HG03280 (cell line): ENCODE measurements around the gene GADD45GIP1.

Experiments used
- ATAC-seq: cut with Tn5 transposase; IDR thresholded peaks from one replicate; pipeline ENCODE4 v1.9.1; 2021; ENCODE audit warnings: mild to moderate bottlenecking, moderate library complexity; ENCODE audit not compliant: unreplicated experiment

The GADD45GIP1 gene

DNA sequence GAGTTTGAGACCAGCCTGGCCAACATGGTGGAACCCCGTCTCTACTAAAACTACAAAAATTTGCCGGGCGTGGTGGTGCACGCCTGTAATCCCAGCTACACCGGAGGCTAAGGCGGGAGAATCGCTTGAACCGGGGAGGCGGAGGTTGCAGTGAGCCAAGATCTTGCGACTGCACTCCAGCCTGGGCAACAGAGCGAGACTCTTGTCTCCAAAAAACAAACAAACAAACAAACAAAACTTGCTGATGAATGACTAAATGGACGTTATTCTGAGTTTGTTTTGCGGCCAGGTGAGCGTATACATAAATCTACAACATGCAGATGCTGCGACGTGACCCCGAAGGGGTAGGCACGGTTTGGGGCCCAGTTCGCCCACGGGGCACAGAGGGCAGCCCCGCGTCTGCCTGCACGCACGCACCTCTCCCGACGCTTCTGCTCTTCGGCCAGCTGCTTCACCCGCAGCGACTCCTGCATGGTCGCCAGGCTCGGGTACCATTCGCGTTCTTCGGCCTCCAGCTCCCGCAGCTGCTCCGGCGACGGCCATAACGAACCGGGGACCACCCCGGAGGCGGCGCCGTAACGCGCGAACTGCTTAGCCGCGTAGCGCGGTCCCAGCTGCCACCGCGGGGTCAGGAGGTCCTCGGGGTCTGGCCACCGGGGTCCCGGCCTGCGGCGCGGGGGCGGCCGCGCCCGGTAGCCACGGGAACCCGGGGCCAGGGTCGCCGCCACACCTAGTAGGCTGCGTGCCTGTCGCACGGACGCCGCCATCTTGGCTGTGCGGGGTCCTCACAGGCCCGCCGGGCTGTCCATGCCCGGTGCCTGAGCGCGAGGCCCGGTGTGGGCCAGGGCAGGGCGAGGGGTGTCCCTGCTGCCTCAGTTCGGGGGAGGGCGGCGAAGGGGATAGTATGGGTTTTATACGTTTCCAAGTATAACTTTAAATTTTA lies at the start of gene GADD45GIP1:
GADD45GIP1 (minus strand) TSS at position 778 of the 943 bp plus-strand sequence; CDS start at position 767, 11 bp downstream.
- peak; percentile 76 for ATAC-seq

DNA sequence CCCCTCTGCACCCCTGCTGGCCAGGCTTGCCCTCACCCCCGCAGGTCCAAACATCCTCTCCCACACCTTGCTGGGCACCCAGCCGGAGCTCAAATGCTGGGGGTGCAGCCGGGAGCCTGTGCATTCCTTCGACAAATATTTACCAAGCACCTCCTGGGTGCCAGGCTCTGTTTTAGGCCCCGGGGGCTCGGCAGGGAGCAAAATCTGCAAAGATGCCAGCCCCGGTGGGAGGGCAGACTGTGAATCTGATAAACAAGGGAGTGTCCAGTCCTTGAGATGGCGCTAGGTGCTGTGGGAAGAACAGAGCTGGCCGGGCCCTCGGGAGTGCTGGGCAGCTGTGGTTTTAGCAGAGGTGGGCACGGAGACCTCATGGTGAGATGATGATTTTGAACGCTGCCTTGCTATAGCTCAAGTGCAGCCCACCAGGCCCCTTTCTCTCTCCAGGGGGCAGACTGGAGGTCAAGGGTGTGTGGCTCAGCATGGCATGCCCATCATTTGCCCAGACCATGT lies 48.9 kb upstream of the GADD45GIP1 start:
- ATAC-seq = no peak

DNA sequence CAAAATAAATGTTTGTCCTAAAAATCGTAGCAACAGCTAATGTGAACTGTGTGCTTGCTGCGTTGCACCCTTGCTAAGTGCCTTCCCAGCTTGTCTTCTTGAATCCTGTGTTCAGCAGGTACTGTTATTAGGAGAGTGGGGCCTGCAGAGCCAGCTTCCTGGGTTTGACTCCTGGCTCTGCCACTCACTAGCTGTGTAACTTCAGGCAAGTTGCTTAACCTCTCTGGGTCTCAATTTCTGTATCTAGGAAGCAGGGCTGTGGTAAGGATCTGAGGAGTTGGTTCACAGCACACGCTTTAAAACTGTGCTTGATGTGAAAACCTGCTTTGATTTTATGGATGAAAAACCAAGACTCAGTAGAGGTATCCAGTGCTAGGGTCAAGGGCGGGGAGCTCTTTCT lies 48.2 kb upstream of the GADD45GIP1 start:
- ATAC-seq = no peak

DNA sequence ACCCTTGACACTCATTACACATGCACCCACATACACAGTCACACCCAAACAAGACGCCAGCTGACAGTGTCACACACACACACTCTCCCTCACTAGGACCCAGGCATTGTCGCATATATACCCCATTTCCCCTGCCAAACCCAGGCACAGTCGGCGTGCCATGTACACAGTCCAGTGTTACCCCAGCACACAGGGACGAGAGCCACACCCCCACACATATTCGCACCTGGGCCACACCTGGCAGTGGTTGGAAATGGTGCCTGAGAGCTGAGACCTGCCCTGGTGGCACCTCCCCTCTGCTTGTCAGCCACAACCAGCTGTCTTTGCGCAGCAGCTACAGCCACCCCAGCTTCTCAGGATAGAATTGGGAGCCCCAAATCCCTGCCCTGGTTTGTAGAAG lies 47.2 kb upstream of the GADD45GIP1 start:
- ATAC-seq = no peak

DNA sequence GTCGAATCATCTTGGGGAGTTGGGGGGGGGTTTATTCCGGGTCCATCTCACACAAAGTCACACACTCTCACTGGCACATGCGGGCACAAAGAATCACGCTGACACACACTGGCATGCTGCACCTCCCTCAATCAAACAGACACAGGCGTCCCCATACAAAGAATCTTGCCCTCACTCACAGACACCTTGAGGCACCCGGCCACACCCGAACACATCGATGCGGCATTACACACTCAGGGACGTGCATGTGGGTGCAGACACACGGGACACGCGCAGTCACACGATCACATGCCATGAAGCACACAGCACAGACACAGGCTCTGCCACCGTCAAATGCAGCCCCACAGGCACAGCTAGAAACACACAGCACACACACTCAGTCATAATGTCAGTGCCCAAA lies 46.1 kb upstream of the GADD45GIP1 start:
- no peak for ATAC-seq

DNA sequence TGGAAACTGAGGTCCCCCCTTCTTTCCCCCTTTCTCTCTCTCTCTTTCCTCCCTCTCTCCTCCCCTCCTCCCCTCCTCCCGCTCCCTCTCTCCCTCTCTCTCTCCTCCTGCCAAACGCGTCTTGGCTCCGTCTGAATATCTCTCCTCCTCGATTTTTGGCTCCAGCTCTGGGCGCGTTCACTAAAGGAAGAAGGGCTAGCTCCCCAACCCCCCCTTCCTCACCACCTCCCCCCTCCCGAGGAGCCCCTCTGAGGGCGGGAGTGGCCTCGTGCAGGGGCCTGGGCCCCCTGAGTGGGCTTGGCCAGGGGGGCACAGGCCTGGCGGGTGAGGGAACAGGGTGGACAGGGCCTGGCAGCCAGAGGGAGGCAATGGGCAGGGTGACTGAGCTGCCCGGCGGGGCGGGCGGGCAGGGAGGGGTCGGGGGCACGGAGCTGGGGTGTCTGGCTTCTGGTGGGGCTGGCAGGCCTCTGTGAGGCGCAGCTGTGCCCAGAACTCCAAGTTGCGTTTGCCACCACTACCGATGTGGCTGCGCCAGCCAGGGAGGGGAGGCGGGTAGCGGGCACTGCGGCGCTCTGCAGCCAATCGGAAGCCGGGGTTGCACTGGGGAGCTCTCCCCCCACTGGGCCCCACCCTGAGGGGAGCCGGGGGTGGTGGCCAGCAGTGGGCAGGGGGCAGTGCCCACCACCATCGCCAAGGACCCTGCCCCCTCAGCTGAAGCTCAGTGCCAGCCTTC lies 45.3 kb upstream of the GADD45GIP1 start:
- no peak for ATAC-seq

DNA sequence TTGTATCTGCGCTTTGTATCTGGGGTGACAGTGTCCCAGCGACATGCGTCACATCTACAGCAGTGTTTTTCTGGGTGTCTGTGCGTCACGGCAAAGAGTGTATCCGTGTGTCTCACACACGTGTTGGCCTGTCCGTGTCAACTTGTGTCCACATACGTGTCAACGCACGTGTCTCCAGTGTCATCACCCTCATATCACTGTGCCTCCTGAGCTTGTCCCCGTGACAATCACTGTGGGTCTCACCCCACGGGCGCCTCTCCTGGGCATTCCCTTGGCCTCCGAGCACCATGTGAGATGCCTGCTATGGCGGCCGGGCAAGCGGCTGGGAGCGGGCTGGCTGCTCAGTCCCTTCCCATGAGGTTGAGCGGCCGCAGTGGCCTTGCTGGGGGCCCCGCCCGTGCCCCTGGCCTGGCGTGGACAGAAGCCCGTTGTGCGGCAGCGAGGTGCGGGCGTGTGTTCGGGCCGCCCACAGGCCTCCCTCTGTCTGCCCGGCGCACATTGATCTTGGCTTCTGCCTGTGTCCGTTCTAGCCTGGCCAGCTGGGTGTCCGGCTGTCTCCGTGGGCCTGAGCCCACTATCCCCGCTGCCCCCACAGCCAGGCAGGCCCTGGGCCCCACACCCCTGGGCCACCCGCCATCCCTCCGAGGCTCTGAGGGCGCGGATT lies 44.6 kb upstream of the GADD45GIP1 start:
- no peak for ATAC-seq

DNA sequence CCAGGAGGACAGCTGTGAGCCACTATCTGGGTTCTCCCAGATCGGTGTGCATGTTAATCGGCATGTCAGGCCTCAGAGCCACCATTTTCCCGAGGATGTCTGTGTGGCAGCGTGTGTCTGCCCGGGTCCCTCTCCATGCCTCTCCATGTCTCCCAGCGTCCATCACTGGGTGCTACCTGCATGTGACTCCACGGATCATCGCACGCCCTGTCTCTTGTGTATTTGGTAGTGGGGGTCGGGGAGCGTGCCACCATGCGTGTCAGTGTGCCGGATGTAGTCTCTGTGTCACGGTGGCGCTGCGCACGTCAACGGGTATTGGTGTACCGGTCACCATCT lies 44.1 kb upstream of the GADD45GIP1 start:
- no peak for ATAC-seq

DNA sequence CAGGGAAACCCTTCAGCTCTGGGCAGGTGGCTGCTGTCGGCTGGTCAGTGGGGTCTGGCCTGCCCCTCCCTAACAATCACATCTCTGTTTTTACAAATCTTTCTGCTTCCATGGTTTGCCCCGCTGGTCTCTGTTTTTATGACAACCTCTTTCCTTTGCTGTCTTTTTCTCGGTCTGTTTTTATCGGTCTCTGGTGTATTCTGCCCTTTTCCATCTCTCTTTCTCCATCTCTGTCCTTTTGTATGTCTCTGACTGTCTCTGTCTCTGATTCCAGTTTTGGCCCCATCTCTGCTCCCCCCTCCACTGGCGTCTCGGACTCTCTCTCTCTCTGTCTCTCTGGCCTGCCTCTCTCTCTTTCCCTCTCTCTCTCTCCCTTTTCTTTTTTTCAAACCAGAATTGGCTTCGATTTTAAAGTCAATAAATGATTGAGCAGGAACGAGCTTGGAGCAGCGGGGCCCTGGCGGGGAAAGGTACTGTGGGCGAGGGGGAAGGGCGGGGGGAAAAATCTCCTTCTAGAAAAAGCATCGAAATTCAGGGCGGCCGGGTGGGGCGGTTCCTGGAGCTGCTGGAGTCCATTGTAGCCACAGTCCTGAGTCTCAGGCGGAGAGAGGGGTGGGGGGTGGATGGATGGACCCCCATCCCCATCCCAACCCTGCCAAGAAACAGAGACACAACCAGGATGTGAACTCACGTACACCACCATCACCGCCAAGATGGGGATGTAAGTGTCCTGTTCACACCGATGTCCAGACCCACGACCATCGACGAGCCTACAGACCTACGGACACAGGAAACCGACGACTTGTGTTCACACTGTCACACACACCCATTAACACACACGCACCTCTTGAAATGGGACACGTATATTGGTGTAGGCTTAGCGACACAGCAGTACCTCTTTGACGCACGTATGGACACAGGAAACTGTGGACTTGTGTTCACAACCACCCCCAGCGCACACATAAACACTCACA lies 41.2 kb upstream of the GADD45GIP1 start:
- no peak for ATAC-seq

DNA sequence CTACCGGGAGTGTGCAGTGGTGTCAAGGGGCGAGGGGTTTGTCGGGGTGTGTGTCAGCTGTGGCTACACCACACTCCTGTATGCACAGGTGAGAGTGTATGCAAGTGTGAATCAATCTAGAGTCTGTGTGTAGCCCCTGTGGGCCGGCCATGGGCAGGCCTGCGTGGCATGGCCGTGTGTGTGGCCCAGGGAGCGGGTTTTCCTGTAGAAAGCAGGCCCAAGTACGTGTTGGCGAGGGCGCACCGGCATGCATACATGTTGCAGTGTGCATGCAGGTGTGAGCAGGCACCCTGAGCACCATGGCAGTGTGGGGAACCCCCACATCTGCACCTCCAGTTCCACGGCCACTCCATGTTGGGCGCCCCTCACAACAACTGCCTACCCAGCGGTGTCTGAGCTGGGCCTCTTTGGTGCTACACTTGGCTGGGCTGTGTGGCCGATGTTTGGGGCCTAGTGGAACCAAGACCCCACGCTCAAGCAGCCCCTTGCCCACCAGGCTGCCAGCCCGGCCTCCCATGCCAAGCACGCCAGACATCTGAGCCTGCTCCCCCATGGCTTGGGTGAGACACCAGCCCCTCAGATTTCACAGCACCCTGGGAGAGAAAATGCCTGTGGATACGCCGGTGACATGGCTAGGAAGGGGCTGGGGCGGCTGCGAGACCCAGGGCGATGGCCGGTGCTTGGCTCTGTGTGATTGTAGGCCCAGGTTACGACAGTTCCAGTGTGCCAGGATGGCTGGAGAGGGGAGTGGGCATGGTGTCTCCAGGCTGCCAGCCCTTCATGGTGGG lies 40.4 kb upstream of the GADD45GIP1 start:
- no peak for ATAC-seq

DNA sequence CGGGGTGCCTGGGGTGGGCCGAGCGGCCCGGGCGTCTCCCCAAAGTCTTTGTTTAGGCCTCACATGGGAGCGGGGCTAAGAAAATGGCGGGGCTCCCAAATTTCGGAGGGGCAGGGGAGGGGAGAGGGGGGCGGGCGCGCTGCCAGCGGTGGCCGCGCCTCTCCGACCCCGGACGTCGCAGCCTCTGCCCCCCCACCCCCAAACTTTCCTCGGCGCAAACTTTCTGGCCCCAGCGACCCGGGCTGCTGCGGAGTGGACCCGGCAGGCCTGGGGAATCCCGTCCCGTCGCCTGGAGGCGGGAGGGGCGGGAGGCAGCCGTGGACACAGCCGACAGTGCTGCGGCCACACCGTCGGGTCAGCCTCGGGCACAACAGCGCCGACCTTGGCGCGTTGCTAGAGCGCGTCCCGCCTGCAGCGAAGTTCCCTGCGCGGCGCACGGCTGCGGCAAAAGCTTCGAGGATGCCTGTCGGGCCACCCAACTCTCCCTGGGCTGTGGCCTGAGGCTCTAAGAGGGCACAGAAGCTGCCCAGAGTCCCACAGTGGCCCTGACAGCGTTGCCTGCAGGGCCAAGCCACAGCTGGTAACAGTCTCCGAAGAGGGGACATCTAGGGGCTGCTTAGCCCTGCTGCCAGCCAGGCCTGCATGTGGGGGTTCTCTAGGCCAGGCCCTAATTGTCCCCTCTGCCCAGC lies 39.5 kb upstream of the GADD45GIP1 start:
- no peak for ATAC-seq

DNA sequence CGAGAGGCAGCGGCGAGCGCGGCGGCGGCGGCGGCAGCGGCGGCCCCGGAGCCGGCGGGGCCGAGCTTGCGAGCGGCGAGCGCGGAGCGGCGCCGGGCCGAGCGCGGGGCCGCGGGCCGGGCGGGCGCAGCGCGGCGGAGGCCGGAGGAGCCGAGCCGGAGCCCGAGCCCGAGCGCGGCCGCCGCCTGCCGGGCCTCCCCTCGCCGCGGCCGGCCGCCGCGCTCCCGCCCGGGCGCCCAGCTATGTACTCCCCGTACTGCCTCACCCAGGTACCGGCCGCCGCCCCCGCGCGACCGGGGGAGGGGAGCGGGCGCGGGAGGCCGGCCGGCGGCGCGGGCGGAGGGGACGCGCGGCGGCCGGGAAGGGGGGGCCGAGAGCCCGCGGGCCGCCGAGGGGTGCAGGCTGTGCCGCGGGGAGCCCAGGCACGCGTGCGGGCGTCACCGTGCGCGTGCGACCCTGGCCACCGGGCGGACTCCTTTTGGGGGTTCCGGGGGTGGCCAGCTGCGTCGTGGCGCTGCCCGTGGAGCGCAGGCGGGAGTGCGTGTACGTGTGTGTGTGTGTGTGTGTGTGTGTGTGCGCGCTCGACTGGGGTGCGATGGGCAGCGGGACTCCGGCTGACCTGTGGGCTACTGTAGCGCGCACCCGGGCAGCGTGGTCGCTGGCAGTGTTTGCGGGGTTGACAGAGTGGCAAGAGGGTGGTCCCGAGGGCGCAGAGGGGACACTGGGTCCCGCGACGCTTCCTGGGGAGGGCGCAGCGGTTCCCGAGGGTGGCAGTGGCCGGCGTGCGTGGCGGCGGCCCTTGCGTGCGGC lies 38.8 kb upstream of the GADD45GIP1 start:
- ATAC-seq = no peak

DNA sequence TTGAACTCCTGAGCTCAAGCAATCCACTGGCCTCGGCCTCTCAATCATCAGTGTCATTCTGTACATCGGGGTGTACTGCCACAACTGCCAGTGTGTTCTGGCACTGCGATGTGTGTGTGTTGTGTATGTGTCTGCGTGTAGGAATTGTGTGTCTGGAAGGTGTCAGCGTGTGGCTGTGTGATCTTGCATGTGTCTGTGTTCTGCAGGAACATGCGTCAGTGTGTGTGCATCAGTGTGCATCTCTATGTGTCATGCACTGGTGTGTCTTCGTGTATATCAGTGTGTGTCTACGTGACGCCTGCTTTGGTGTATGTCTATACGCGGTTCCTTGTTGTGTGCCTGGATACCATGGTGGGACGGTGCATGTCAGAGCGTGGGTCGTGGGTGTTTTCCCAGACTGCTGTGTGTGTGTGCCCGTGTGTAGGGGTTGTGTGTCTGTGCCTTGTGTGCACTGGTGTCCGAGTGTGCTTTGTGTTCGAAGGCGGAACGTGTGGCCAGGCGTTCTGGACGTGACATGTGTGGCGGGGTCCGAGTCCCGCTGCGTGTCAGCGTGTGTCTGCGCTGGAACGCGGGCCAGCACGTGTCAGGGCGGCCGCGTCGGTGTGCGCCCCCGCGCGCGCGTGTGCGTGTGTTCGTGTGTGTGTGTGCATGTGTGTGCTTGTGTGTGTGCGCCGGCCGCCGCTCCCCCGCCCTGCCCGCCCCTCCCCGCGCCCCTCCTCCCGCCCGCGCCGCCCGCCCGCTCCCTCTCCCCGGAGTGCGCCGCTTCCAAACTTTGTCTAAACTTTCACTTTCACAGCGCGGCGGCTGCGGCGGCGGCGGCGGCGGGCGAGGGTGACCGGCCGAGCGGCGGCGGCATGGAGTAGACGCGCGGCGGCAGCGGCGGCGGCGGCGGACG lies 37.9 kb upstream of the GADD45GIP1 start, which contains the start of gene NFIX:
NFIX (plus strand) TSS at position 775 of the 895 bp plus-strand sequence. CDS start 363 bp downstream, outside the sequence.
- ATAC-seq = no peak

DNA sequence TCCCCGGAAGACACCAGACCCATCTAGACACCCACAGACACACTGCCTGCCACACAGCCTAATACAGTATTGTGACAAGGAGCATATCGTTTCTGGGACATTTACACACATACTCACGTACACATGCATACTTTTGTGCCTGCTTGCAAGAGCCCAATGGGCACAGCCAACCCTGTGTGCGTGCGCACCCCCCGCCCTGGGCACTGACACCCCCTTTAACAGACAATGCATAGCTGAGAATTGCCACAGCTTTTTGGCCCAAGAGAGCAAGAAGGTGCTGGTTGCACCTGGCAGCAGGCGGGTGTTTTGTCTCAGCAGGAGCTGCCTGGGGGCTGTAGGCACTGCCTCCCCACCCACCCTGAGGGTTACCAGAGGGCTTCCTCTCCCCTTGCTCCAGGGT lies 36.5 kb upstream of the GADD45GIP1 start:
- ATAC-seq = no peak

DNA sequence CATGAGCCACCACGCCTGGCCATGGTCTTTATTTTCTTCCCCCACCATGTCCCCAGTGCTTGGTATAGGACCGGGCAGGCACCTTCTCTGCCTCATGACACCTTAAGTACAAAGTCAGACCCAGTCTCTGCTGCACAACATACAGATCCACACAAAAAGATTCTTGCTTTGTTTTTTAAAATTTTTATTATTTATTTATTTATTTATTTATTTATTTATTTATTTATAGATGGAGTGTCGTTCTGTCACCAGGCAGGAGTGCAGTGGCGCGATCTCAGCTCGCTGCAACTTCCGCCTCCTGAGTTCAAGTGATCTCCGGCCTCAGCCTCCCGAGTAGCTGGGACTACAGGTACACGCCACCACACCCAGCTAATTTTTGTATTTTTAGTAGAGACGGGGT lies 35.7 kb upstream of the GADD45GIP1 start:
- no peak for ATAC-seq

DNA sequence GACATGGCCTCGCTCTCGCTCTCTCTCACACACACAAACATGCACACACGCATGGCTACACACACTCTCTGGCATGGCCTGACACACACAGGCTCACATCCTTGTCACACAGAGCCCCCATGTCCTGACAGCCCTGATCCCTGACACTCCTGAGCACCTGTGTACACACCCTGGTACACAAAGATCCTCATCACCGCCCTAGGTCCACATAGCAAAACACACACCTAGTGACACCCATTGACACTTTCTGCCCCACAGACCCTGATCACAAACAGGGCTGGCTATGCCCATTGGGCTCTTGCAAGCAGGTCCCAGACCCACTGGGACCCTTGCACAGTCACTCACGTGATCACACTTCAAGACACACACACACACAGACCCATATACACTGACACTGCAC lies 34.3 kb upstream of the GADD45GIP1 start:
- no peak for ATAC-seq

DNA sequence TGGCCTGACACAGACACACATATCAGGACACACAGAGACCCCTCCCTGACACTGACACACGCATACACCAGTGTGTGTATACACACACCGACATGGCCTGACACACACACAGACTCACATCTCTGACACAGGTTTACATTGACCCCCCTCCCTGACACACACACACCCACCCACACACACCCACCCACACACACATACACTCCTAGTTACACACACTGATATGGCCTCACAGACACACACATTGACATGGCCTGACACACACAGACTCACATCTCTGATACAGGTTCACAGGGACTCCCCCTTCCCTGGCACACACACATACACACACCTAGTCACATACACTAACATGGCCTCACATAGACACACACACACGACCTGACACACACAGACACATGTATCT lies 33.8 kb upstream of the GADD45GIP1 start:
- no peak for ATAC-seq
